Hair follicle dermal papilla cell (primary cell): ENCODE measurements around the gene RBM27. TPM values are rescaled to one million over a fixed set of nuclear protein-coding genes. Genes with fewer than 3 reads are reported as not detected.

Experiments used
- small RNA-seq: library from RNA; depleted of rRNA; stranded (forward); fragments of <200 nt; gene quantifications from one replicate; pipeline ENCODE3, GENCODE V24; 2012
- total RNA-seq: library from RNA; depleted of rRNA; stranded (reverse); fragments of >200 nt; gene quantifications from 2 replicates; pipeline ENCODE4 v1.2.3, GENCODE V29; 2012

The RBM27 gene
- 27.4 and 30.8 TPM in 2 replicates for total RNA-seq

GRCh38 chr5:146203011-146203871 lies at the start of gene RBM27:
Gene RBM27, plus strand, starts transcription at chr5:146203605. Its CDS starts 161 bp downstream, at chr5:146203766.

Small RNA genes within 50 kb of the gene (small RNA-seq; reads per million reads assigned to genes)
- not detected for gene RNU7-180P

Other genes starting within 250 kb of the RBM27 start
- gene PLAC8L1, start 98.0 kb upstream of the RBM27 start, total RNA-seq: not detected in 2 replicates
- 74.8 and 94.8 TPM in 2 replicates for gene LARS1, start 21.0 kb upstream of the RBM27 start, total RNA-seq
- not detected in 2 replicates for gene POU4F3, start 135.2 kb downstream of the RBM27 start, total RNA-seq
- 67.2 and 74.5 TPM in 2 replicates for gene TCERG1, start 243.7 kb downstream of the RBM27 start, total RNA-seq